Mesodermal cell (in vitro differentiated cells): ENCODE measurements around the gene CADM2. TPM values are rescaled to one million over a fixed set of nuclear protein-coding genes. Genes with fewer than 3 reads are reported as not detected.
A peak's percentile ranks its signal among the peaks of the same experiment; 100 is the strongest.
"Not testable (repeated sequence)": the region's sequence is repeated elsewhere in the genome, so short reads cannot be mapped to it uniquely, and the experiment has no call there.

Experiments used
- H3K27ac ChIP-seq: 2 replicates; pipeline ENCODE4 v1.7.0; 2013; ENCODE audit warnings: mild to moderate bottlenecking, low read depth, low read length, moderate library complexity; ENCODE audit not compliant: severe bottlenecking
- H3K36me3 ChIP-seq: 2 replicates; pipeline ENCODE4 v1.7.1; 2013; ENCODE audit warnings: mild to moderate bottlenecking, low read length, moderate library complexity; ENCODE audit not compliant: control insufficient read depth, insufficient read depth
- H3K4me1 ChIP-seq: one replicate; pipeline ENCODE4 v1.7.1; 2013; ENCODE audit warnings: mild to moderate bottlenecking, low read length; ENCODE audit not compliant: insufficient read depth, control insufficient read depth, poor library complexity, severe bottlenecking
- H3K4me3 ChIP-seq: 2 replicates; pipeline ENCODE4 v1.7.0; 2013; ENCODE audit warnings: low read length, control low read depth, mild to moderate bottlenecking; ENCODE audit not compliant: insufficient read depth, poor library complexity, severe bottlenecking; ENCODE audit errors: extremely low read depth
- H3K9me3 ChIP-seq: 2 replicates; pipeline ENCODE4 v1.7.1; 2013; ENCODE audit warnings: mild to moderate bottlenecking, low read length, moderate library complexity; ENCODE audit not compliant: control insufficient read depth
- WGBS, 2 experiments: methylation state at CpG; one replicate each; pipeline ENCODE4 v1.1.5; 2013; ENCODE audit warnings: missing lambda C conversion rate in 2 of 2; ENCODE audit not compliant: insufficient coverage in 2 of 2; 5-methylcytosine and 5-hydroxymethylcytosine counted together
- polyA plus RNA-seq, 2 experiments: library from polyadenylated mRNA; stranded (reverse); fragments of 50-300 nt; gene quantifications; one replicate each; pipeline ENCODE4 v1.2.3, GENCODE V29; 2013

The CADM2 gene
- 1.3 TPM for polyA plus RNA-seq (2013, experiment 1 of 2)
- polyA plus RNA-seq (2013, experiment 2 of 2): 0.81 TPM

DNA sequence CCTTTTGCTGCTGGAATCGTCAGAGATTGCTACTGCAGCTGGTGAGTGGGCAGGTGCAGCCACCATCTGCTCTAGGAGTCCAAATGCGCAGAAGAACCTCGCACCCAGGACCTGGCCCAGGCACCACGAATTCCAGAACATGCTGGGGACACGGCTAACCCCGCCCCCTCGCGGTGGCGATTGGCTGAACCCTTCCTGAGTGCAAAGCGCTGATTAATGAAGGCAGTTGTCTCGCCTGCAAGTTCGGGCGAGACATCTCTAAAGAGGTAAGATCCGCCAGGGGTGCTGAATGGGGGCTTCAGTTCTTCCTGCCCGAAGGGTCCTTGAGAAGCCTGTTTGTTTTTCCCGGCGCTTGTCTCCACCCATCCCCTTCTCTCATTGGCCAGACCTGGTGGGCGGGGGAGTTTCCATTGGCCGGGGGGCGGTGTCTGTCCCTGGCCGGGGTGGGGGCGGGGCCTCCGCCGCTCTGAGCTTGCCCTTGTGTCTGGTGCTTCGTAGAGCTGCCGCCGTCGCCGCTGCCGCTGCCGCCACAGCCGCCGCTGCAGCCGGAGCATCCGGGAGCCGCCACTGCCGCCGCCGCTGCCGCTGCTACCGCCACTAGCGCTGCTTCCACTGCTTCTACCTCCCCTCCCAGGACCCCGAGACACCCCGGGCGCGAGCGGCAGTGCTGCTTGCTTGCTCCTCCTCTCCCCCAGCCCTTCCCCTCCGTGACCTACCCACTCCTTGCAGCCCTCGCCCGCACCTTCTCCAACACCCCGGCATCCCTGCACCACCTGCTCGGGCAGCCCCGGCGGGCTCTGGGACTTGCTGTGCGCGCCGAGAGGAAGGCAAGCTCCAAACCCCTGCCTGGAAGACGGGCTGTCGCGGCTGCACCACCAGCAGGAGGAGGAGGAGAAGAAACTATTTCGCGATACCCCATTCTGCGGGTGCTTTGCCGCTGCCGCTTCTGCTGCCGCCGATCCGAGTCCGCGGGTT, at the start of gene CADM2:
CADM2 (plus strand) TSS at position 495 of the 975 bp plus-strand sequence.
- Histone ChIP-seq H3K4me3 (peak within 1 kb of the TSS; percentile 56), H3K4me1 (peaks cover 4% of the 10 kb centered on the region), H3K27ac (peak within 1 kb of the TSS; percentile 58), H3K9me3 (no peaks in the 10 kb centered on the region), H3K36me3 (no peaks in the 10 kb centered on the region)
- WGBS, 2 experiments: 1% methylated on average over 42 to 60 of the region's 70 CpGs

DNA sequence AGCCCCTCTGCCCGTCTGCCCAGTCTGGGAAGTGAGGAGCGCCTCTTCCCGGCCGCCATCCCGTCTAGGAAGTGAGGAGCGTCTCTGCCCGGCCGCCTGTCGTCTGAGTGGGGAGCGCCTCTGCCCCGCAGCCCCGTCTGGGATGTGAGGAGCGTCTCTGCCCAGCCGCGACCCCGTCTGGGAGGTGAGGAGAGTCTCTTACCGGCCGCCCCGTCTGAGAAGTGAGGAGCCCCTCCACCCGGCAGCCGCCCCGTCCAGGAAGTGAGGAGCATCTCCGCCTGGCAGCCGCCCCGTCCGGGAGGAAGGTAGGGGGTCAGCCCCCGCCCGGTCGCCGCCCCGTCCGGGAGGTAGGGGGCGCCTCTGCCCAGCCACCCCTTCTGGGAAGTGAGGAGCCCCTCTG, 40.2 kb upstream of the CADM2 start:
- not testable (repeated sequence) for H3K4me1 ChIP-seq, H3K4me3 ChIP-seq, H3K36me3 ChIP-seq, H3K9me3 ChIP-seq, H3K27ac ChIP-seq
- 95% methylated on average over 7 of the region's 33 CpGs; no CpG with 5 or more reads in 1 of the 2 experiments for WGBS, 2 experiments

- H3K4me3 ChIP-seq: no peak overlapping the region
- H3K27ac ChIP-seq: no peak overlapping the region
- no peaks in the 10 kb centered on the region for H3K4me1 ChIP-seq
- no CpG with 5 or more reads among the region's 3 CpGs for WGBS, 2 experiments
- no peaks in the 10 kb centered on the region for H3K9me3 ChIP-seq
- no peaks in the 10 kb centered on the region for H3K36me3 ChIP-seq
Observed at GRCh38 chr3:84922682-84923081, 36.1 kb upstream of the CADM2 start.

DNA sequence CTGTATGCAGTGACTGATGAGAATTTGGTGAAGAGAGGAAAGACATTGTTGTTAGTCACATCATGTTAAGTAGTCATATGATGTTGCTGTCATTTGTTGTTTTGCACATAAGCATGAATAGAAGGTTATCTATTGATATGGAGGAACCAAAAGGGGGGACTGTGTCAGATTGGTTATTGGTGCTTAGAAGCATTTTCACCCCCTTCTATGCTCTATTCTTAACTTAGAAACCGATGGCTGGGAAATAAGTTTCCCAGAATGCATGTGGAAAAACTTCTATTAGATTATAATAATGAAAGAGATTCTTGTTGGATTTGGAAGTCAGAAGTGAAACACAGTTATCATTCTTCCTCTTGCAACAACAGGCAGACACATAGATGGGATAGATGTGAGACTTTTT, 33.2 kb upstream of the CADM2 start:
- no peaks in the 10 kb centered on the region for H3K9me3 ChIP-seq
- H3K27ac ChIP-seq: no peak overlapping the region
- no peaks in the 10 kb centered on the region for H3K36me3 ChIP-seq
- H3K4me1 ChIP-seq: no peaks in the 10 kb centered on the region
- H3K4me3 ChIP-seq: no peak overlapping the region
- WGBS, 2 experiments: no CpG with 5 or more reads among the region's 1 CpG

DNA sequence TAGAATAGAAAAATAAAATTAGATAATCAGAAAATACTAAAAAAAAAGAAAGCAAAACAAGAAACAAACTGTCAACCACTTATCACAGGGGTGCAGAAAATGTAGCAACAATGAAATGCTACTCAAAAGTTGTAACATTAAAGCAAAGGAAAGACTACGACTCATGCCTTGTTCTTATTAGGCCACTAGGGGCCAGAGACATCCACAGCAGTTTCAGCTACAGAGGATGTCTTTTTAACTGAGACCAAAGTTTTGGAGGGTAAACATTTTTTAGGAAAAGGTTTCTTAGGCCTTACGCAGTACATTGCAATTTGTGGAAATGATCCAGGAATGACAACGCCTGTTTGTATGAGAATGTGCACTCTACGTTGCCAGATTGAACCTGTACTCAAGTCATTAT, 15.4 kb upstream of the CADM2 start:
- no peaks in the 10 kb centered on the region for H3K4me1 ChIP-seq
- H3K36me3 ChIP-seq: no peaks in the 10 kb centered on the region
- H3K9me3 ChIP-seq: no peaks in the 10 kb centered on the region
- no peak overlapping the region for H3K4me3 ChIP-seq
- WGBS, 2 experiments: 57 to 65% methylated on average over 3 to 4 of the region's 4 CpGs
- no peak overlapping the region for H3K27ac ChIP-seq

GRCh38 chr3:84946240-84946639, 12.5 kb upstream of the CADM2 start:
- WGBS, 2 experiments: no CpG with 5 or more reads among the region's 1 CpG
- H3K9me3 ChIP-seq: no peaks in the 10 kb centered on the region
- H3K4me1 ChIP-seq: no peaks in the 10 kb centered on the region
- H3K27ac ChIP-seq: no peak overlapping the region
- H3K4me3 ChIP-seq: no peak overlapping the region
- no peaks in the 10 kb centered on the region for H3K36me3 ChIP-seq

- H3K4me3 ChIP-seq: peak overlapping the region; percentile 56
- H3K27ac ChIP-seq: no peak overlapping the region
- no peaks in the 10 kb centered on the region for H3K9me3 ChIP-seq
- peaks cover 4% of the 10 kb centered on the region for H3K4me1 ChIP-seq
- no peaks in the 10 kb centered on the region for H3K36me3 ChIP-seq
- WGBS, 2 experiments: 0% methylated on average over 26 to 36 of the region's 40 CpGs
Observed at GRCh38 chr3:84959470-84960271, 882 bp downstream of the CADM2 start.

- Histone ChIP-seq H3K4me1 (peaks cover 4% of the 10 kb centered on the region), H3K27ac (no peak overlapping the region), H3K9me3 (no peaks in the 10 kb centered on the region), H3K36me3 (no peaks in the 10 kb centered on the region), H3K4me3 (no peak overlapping the region)
- WGBS, 2 experiments: 2 to 7% methylated on average over 7 to 8 of the region's 12 CpGs
Observed at GRCh38 chr3:84960581-84960980, 1.8 kb downstream of the CADM2 start.

GRCh38 chr3:84961011-84961410, 2.2 kb downstream of the CADM2 start:
- 10 to 16% methylated on average over 4 of the region's 7 CpGs for whole genome bisulfite sequencing, 2 experiments
- Histone ChIP-seq H3K4me1 (peaks cover 4% of the 10 kb centered on the region), H3K27ac (no peak overlapping the region), H3K36me3 (no peaks in the 10 kb centered on the region), H3K4me3 (peak overlapping the region; percentile 12), H3K9me3 (no peaks in the 10 kb centered on the region)

DNA sequence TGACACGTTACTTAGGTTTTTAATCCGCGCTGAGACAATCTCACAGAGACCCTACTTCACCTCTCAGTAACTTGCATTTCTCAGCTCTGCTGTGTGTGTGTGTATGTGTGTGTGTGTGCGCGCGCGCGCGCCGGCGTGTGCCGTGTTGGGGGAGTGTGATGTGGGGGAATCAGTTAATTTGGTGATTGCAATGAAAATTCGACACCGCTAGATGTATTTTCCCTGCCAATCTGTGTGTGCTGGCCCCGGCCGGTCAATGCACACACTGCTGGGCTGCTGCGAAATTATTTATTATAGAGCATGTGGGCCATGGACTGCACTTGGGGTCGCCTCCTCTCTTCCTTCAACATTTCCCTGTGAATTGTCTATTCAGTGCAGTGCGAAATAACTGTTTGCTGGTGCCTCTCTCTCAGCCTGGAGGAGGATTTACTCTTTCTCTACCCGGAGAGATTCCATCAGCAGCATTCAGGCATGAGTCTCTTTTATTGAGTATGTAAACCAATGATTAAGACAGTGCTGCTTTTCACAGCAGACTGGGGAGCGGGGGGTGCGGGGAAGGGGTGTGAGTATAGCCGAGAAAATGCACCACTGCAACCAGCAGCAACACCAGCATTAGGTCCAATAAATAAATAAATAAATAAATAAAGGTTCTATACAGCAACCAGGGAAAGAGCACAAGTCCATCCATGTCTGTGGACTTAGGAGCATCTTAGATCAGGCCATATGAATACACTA, 2.9 kb downstream of the CADM2 start:
- H3K36me3 ChIP-seq: no peaks in the 10 kb centered on the region
- peaks cover 4% of the 10 kb centered on the region for H3K4me1 ChIP-seq
- H3K4me3 ChIP-seq: peak overlapping the region; percentile 12
- 20 to 39% methylated on average over 1 to 7 of the region's 23 CpGs for WGBS, 2 experiments
- no peak overlapping the region for H3K27ac ChIP-seq
- no peaks in the 10 kb centered on the region for H3K9me3 ChIP-seq
